Measurements from ENCODE around the gene GPC6.

DNA sequence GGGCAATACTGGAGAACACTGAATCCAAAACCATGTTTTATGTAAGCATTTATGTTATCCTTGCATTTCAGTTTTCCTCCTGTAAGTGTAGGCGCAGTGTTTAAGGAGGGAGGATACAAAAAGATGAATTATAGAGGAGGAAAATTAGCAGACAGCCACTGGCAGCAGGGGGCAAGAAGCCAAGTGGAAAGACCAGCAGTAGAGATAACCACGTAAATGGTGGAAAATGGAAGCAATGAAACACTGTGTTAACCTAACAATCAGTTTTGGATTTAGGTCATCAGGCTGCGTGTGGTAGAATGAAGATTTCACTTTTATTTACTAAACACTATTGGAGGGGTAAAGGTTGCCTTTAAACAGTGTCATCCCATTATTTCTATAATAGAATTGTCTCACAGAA, 447.3 kb downstream of the GPC6 start:
- TF ChIP-seq POLR2AphosphoS5 (IDR thresholded peaks at IDR 0.05; ENCODE audit: low read depth, low read length) (no peak), POLR2A (IDR thresholded peaks at IDR 0.05; ENCODE audit: low read depth, low read length) (no peak), TAF1 (IDR thresholded peaks at IDR 0.05; ENCODE audit: borderline replicate concordance, low read depth, low read length) (no peak)
